HG03196 (cell line): ENCODE data around the gene E2F2.

Experiments used
- ATAC-seq: cut with Tn5 transposase; IDR thresholded peaks from one replicate; pipeline ENCODE4 v1.9.1; 2021; ENCODE audit not compliant: unreplicated experiment

Gene E2F2, protein sequence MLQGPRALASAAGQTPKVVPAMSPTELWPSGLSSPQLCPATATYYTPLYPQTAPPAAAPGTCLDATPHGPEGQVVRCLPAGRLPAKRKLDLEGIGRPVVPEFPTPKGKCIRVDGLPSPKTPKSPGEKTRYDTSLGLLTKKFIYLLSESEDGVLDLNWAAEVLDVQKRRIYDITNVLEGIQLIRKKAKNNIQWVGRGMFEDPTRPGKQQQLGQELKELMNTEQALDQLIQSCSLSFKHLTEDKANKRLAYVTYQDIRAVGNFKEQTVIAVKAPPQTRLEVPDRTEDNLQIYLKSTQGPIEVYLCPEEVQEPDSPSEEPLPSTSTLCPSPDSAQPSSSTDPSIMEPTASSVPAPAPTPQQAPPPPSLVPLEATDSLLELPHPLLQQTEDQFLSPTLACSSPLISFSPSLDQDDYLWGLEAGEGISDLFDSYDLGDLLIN

DNA sequence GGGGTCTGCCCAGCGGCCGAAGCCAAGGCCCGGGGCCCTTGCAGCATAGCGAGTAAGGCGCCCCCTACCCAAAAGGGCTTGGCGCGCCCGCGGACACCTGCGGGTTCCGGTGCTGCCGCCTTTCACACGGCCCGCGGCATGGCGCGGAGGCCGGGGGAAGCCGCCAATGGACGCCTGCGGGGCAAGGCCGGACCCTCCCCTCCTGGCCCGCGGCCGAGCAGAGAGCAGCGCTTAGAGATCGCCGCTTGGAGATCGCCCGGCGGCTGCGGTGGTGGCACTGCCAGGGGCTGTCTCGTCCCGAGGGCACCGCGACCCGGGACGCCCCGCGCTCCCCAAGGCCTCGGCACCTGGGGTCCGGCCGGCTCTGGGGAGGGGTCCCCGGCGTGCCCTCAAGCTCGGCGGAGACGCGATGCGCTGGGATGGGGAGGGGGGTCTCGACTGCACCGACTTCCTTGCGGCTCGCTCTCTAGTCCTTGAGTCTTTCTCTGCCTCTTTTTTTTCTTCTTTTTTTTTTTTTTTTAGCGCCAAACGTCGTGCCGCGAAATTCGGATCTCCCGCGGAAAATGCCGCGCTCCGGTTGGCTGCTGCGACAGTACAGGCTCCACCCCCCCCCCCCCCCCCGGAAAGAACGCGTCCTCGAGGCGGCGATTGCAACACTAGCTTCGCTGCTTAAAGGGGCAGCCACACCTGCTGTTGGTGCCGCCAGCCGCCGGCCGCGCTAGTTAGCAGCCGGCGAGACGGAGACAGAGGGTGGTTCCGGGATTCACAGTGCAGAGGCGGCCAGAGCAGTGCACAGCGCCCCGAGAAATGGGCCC is at the start of gene E2F2:
TSS of gene E2F2 (minus strand) at position 487 of the 815 bp plus-strand sequence. CDS start at position 47, 440 bp downstream.
- peak; percentile 43 for ATAC-seq

DNA sequence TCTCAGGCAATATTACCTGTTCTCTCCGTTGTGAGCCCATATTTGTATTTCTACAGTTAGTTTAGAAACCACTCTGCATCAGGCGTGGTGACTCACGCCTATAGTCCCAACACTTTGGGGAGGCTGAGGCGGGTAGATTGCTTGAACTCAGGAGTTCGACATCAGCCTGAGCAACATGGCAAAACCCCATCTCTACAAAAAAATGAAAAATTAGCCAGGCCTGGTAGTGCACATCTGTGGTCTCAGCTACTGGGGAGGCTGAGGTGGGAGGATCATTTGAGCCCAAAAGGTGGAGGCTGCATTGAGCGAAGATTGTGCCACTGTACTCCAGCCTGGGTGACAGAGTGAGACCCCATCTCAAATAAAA is 47.9 kb upstream of the E2F2 start:
- ATAC-seq = no peak

DNA sequence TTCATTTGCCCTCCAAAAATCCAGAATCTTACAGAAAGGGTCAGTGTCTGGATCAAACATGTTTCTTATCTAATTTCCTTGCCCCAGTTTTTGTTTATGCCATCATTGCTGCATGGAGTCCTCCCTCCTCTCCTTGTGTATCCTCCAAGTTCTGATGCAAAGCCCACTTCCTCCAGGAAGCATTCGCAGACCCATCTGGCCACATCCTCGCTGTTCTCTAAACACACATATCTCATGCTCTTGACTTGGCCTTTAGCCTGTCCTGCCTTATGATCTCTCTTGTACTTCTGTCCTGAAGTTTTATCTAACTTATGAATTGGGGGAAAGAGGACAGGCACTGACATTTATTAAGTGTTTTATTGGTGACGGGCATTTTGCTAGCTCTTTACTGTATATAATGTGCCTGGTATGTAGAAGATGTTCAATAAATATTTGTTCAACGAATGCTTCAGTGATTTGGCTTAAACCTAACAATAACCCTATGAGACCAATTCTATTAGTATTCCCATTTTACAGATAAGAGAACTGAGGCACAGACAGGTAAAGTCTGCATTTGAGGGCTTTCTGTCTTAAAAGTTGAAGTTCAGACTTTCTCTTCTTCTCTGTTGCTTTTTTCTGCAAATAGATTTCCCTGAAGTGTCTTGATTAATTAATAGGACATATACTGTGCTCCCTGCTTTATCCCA is 47.4 kb upstream of the E2F2 start:
- no peak for ATAC-seq

DNA sequence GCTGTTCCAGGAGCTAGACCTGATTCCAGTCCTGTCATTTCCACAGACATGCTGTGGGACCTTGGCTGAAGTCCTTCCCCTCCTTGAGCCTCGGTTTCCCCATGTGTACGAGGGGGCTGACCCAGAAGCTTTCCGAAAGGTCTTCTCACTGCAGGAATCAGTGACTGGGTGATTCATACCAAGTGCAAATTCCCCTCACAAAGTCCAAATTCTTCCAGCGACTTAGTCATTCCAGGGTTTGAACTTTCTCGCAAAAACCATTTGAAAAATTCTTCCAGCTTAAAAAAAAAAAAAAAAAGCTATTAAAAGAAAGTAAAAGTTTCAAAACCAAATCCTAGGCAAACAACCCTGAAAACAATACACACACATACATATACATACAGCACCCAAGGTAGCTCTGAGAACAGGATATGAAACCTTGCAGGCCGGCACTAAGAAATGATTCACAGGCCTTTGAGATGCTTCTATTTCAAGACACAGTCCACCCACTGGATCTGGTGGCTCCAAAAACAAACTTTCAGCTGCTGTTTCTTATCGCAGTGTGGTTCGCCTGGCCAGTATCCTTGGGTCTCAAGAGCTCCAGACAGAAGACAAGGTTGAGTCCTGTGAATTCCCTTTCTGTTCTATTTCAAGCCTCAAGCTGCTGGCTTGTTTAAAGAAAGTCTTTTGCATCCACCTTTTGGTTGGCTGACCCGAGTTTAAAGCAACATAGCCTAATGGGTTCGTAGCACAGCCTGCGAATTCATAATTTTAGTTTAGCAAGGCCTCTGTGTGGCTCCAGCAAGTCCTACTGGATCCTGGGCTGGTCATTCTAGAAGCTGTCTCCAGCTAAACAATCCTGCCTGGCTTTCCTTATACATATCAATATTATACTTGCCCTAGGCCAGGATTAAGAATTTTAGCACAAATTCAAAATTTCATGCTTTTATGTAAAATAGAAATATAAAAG is 46.3 kb upstream of the E2F2 start:
- peak; percentile 63 for ATAC-seq

DNA sequence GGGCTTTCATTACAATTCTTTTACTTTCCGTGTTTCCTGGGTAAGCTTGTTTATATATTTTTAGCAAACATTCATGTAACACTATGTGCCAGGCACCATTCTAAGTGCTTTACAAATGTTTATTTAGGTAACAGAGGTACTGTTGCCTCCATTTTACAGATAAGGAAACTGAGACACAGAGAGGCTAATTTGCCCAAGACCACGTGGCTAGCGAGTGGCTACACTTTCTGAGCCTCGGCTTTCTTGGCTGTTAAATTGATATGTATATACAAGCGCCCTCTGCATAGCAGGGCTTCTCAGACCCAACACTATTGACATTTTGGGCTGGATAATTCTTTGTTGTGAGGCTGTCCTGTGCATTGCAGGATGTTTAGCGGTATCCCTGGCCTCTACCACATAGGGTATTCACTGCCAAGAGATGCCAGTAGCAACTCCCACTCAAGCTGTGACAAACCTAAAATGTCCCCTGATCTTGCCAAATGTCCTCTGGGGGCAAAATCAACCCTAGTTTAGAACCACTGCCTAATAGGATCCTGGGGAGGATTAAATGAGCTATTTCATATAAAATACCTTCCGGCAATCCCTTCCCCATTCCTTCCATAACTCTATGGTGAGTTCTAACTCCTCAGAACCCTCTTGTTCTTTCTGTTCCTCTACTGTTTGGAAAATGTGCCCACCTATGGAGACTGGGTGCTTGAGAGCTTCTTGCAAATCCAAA is 45.5 kb upstream of the E2F2 start:
- no peak for ATAC-seq

DNA sequence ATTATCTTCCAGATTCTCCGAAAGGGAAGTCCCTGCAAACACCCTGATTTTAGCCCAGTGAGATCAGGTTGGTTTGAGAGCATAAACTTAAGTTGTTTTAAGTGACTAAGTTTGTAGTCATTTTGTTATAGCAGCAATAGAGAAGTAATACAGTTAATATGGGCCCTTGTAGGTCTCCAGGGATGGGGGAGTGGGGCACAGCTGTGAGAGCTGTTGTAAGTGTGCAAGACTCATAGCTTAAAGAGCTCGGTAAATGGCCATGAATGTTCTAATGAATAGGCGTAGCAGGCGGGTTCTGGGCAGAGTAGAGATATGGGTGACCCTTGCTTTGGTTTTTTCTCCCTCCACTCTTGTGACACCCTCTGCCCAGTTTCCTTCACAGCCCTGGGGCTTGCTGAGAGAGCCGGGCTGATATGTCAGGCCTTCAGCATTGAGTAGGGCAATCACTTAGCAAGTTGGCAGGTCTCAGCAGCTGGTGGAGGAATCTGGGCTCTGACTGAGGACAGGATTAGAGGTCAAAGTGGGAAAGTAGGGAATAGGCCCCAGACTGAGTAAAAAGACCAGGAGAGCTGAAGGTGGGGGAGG is 44.3 kb upstream of the E2F2 start:
- no peak for ATAC-seq

DNA sequence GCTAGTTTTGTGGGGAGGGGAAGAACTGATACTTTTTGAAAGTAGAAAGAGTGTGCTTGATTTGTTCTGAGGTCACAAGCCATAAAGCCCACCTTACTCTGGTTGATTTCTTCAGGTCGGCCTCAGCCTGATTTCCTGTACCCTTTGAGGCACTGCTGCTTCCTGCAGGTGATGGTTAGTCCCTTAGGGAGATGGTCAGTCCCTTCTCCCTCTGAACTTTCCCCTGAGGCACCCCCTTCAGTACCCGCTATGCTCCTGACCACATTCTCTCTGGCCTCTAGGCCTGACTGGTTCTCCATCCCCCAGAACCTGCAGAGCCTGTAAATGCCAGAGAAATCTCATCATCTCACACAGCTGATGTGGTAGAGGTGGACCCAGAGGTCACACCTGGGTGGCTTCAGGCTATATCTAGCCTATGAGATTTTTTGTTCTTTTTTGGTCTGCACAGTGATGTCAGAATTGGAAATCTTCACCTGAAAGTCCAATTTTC is 43.3 kb upstream of the E2F2 start:
- ATAC-seq = peak; percentile 39

DNA sequence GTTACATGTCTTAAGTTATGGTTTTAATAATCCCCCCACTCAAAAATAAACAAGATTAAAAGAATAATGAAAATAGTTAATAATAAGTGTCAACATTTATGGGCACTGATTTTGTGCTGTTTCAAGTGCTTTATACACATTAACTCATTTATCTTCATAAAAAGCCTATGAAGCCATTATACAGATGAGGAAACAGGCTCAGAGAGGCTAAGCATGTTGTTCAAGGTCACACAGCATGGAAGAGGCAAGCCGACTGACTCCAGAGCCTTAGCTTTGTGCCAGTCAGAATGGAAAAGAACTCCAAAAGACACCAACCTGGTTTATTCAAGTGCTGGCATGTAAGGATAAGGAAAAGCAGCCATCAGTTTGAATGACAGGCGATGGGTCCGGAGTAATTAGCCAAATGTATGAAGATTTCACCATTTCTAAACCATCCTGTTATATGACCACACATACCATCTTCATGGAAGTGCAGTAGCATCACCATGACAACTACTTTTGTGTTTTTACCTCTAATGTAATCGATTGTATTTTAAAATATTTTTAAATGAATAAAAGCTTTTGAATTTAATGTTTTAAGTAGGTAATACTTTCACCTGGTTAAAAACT is 42.6 kb upstream of the E2F2 start:
- no peak for ATAC-seq

DNA sequence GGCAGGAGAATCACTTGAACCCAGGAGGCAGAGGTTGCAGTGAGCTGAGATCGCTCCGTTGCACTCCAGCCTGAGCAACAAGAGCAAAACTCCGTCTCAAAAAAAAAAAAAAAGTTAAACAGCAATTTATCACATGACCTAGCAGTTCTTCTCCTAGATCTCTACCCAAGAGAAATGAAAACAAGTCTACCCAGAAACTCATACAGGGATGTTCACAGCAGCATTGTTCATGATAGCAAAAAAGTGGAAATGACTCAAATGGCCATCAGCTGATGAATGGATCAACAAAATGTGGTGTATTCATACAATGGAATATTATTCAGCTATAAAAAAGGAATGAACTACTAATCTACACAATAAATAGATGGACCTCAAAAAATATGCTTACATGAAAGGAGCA is 40.4 kb upstream of the E2F2 start:
- ATAC-seq = no peak

DNA sequence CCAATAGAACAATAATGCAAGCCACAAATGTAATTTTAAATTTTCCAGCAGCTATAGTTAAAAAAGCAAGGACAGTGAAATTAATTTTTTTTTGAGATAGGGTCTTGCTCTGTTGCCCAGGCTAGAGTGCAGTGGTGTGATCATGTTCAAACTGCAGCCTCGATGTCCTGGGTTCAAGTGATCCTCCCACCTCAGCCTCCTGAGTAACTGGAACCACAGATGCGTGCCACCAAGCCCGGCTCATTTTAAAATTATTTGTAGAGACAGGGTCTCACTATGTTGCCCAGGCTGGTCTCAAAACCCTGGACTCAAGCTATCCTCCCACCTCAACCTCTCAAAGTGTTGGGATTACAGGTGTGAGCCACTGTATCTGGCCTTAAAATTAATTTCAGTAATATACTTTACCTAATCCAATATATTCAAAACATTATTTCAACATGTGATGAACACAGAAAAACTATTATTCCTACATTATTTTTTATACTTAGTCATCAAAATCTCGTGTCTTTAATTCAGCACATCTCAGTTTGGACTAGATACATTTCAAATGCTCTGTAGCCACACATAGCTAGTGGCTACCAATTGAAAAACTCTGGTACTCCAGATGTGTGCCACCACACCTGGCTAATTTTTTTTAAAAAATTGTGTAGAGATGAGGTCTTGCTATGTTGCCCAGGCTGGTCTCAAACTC is 39.1 kb upstream of the E2F2 start:
- ATAC-seq = no peak

DNA sequence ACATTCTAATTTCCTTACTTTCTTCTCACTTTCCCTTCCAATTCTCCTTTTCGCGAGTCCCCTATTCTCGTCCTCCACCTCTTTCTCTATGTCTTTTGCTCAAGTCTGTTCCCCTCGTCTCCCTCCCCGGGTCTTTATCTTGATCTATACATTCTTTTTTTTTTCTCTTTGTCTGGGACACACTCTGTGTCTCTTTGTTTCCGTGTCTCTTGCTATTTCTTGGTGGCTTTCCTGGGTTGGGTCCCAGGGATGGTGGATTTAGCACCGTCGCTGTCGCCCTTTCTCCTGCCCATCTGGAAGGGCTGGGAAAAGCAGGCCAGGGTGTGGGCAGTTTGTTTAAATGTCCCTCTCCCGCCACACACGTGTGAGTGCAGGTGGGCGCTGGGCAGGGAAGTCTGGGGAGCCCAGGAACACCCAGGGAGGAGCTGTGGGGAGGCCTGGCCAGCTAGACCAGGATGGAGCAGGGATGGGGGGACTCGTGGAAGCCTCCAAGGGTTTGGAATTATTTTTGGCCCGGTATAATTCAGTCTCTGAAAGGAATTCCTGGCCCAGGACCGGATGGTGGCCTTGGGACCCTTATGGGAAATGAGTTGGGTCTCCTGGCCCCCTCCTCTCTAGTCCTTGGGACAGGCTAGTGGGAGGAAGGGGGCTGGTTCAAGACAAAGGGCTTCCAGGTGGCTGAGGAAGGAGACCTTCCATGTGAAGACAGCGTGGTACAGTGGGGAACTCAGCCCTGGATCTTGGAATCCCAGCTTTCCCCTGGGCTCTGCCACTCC is 37.8 kb upstream of the E2F2 start:
- ATAC-seq = no peak

DNA sequence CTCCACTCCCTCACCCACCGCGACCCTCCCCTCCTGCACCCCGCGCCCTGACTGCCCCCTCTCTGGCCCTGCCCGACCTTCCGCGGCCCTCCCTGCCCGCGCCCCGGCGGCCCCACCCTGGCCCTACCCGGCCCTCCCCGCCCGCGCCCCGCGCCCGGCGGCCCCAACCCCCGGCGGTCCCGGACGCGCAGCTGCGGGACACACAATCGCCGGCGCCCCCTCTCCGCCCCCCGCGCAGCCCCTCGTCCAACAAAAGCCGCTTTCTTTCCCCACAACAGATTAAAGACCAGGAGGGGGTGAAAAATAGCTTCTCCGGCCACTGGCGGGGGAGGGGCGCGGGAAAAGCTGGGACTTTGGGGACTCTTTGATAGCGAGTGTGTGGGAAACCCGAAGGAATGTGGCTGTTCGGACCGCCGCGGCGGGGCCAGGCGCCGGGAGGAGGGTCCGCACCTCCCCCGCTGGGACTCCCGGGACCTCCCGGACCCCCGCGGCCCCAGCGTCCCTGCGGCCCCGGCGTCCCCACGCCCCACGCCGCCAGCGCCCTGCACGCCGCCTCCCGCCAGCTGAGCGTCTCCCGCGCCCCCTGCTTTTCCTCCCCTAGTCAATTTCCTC is 37.1 kb upstream of the E2F2 start:
- ATAC-seq = no peak

DNA sequence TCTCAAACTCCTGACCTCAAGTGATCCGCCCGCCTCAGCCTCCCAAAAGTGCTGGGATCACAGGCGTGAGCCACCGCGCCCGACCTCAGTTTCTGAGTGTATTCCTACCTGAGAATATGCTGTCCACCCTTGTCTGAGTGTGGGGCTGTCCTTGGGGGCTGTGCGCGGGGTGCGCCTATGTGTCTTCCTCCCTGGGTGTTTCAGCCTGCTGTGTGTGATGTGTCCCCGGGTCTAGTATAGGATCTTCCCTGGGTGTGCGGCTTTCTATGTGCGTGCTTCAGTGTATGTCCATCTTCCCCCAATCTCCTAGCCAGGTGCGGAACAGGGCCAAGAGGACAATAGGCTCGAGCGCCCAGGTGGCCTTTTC is 36.6 kb upstream of the E2F2 start:
- no peak for ATAC-seq

DNA sequence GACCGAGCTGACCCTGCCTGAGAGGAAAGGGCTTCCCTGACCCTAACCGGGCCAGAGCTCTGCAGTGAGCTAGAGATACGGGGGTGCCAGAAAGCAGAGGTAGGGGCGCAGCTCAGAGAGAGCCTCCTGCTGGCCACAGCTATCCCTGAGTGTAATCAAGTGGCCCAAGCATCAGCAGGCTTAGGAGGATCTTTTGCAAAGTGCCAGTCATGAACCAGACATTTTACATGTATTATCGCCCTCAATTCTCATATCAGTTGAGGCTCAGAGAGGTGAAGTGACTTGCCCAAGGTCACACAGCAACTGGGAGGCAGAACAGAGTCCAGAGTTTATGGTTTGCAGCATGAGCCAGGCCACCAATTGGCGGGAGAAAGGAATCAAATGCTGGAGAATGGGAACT is 35.3 kb upstream of the E2F2 start:
- no peak for ATAC-seq

DNA sequence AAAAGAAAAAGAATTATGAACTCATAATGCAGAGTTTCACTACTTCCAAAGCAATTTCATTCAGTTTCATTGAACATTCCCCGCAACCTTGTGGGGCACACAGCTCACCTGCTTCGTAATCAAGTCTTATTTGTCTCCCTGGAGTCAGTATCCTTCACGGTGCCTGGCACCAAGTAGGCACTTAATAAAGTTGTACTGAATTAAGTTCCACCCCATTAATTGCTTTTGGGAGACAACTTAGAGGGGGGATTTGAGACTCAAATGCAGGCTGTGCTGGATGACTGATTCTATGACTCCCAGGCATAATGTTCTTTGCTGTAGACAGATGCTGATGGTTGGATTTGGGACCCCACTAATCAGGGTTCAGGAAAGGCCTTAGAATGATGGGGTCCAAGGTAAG is 34.7 kb upstream of the E2F2 start:
- no peak for ATAC-seq

DNA sequence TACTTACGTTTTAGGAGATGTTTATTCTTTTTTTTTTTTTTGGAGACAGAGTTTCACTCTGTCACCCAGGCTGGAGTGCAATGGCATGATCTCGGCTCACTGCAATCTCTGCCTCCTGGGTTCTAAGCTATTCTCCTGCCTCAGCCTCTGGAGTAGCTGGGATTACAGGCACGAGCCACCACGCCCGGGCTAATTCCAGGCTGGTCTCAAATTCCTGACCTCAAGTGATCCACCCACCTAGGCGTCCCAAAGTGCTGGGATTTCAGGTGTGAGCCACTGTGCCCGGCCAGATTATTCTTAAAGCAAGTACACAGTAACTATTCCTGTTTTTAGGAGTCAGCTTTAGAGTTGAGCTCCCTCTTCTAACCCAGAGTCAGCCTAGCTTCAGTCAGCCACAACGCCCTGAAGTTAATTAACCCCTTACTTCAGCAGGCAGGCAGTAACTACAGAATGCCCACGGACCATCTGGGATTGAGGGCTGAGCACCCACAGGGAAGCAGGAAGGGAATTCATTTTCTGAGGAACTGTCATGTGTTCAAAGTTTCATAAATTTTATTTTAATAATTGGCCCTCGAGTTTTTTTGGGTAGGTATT is 33.6 kb upstream of the E2F2 start:
- ATAC-seq = no peak
